Loucy (cell line): ENCODE results near the gene ERRFI1.
"Not testable (repeated sequence)": the region's sequence is repeated elsewhere in the genome, so short reads cannot be mapped to it uniquely, and the experiment has no call there.

Source experiments
- EZH2phosphoT487 ChIP-seq: fragments of 200-600 bp; IDR thresholded peaks from 2 replicates; pipeline ENCODE4 v1.6.1; 2018; ENCODE audit warnings: antibody characterized with exemption, mild to moderate bottlenecking, moderate library complexity, borderline replicate concordance
- TF ChIP-seq, protein P1 (sequence below): fragments of 200-600 bp; sonication (generic); conservative IDR thresholded peaks from 2 replicates; pipeline ENCODE4 v1.5.1; 2014; ENCODE audit warnings: mild to moderate bottlenecking, antibody characterized with exemption, low read length

DNA sequence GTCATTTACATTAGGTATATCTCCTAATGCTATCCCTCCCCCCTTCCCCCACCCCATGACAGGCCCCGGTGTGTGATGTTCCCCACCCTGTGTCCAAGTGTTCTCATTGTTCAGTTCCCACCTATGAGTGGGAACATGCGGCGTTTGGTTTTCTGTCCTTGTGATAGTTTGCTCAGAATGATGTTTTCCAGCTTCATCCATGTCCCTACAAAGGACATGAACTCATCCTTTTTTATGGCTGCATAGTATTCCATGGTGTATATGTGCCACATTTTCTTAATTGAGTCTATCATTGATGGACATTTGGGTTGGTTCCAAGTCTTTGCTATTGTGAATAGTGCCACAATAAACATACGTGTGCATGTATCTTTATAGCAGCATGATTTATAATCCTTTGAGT, 23.1 kb upstream of the ERRFI1 start:
- TF ChIP-seq, protein P1, sequence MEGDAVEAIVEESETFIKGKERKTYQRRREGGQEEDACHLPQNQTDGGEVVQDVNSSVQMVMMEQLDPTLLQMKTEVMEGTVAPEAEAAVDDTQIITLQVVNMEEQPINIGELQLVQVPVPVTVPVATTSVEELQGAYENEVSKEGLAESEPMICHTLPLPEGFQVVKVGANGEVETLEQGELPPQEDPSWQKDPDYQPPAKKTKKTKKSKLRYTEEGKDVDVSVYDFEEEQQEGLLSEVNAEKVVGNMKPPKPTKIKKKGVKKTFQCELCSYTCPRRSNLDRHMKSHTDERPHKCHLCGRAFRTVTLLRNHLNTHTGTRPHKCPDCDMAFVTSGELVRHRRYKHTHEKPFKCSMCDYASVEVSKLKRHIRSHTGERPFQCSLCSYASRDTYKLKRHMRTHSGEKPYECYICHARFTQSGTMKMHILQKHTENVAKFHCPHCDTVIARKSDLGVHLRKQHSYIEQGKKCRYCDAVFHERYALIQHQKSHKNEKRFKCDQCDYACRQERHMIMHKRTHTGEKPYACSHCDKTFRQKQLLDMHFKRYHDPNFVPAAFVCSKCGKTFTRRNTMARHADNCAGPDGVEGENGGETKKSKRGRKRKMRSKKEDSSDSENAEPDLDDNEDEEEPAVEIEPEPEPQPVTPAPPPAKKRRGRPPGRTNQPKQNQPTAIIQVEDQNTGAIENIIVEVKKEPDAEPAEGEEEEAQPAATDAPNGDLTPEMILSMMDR = not testable (repeated sequence)
- TF ChIP-seq EZH2phosphoT487 = not testable (repeated sequence)
